Fibroblast of the aortic adventitia (primary cell): ENCODE results near the gene SLC9A1. TPM values are rescaled to one million over a fixed set of nuclear protein-coding genes. Genes with fewer than 3 reads are reported as not detected.

Experiments
- DNase-seq: peaks from one replicate; pipeline ENCODE4 v3.0.0-alpha.2; 2010; ENCODE audit warnings: low read depth
- H3K4me3 ChIP-seq: 2 replicates; pipeline ENCODE4 v1.5.1; 2011; ENCODE audit warnings: low read depth, mild to moderate bottlenecking, control low read depth, low read length, moderate library complexity
- total RNA-seq: library from RNA; depleted of rRNA; stranded (reverse); fragments of >200 nt; gene quantifications from 2 replicates; pipeline ENCODE4 v1.2.3, GENCODE V29; 2012; ENCODE audit warnings: low replicate concordance
- TF ChIP-seq, protein P1 (sequence below): IDR thresholded peaks from 2 replicates; pipeline ENCODE4 v1.5.1; 2011; ENCODE audit warnings: mild to moderate bottlenecking, low read length, control low read depth, inconsistent platforms; ENCODE audit not compliant: insufficient read depth

SLC9A1 gene
- total RNA-seq, 1 donor, result 7.4 TPM

DNA sequence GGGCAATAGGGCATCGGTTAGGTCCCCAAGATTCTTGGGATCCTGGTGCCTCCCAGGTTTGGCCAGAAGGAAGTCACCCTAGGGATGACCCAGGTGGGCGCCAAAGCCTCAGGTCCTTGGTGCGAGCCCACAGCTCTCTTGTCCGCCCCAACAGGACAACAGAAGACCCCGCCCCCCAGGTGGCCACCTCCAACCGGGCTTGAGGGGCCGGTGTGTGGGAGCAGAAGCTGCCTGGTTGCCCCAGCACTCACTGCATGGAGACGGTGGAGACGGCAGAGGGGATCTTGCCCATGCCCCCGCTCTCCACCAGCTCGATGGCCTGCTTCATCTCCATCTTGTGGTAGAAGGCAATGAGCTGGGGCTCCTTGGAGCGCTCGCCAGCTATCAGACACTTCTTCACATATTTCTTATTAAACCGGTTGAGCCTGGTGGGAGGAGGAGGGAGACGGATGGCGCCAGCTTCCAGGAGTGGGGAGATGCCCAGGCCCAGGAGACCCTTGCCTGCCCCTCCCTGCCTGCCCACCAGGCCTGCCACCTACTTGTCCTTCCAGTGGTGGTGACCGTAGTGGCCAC, 52.7 kb downstream of the SLC9A1 start:
- TF ChIP-seq, protein P1, sequence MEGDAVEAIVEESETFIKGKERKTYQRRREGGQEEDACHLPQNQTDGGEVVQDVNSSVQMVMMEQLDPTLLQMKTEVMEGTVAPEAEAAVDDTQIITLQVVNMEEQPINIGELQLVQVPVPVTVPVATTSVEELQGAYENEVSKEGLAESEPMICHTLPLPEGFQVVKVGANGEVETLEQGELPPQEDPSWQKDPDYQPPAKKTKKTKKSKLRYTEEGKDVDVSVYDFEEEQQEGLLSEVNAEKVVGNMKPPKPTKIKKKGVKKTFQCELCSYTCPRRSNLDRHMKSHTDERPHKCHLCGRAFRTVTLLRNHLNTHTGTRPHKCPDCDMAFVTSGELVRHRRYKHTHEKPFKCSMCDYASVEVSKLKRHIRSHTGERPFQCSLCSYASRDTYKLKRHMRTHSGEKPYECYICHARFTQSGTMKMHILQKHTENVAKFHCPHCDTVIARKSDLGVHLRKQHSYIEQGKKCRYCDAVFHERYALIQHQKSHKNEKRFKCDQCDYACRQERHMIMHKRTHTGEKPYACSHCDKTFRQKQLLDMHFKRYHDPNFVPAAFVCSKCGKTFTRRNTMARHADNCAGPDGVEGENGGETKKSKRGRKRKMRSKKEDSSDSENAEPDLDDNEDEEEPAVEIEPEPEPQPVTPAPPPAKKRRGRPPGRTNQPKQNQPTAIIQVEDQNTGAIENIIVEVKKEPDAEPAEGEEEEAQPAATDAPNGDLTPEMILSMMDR, result no peak
- no peak for DNase-seq
- H3K4me3 ChIP-seq, result no peak overlapping the region

DNA sequence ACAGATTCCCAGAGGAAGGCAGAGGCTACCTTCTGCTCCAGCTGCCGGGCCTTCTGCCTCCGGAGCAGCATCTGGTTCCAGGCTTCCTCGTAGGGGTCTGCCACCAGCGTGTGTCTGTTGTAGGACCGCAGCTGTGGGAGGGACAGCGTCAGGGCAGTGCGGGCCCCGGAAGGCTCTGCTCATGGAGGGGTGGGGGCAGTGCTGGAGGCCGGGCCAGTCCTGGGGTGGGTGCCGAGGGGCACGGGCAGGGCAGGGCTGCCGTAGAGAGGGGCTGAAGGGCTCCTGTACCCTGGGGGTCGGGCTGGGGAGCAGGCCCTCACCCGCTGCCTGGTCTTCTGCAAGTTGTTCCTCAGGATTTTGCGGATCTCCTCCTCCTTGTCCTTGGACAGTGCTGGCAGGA, 53.2 kb downstream of the SLC9A1 start:
- TF ChIP-seq, protein P1, result no peak
- no peak overlapping the region for H3K4me3 ChIP-seq
- no peak for DNase-seq

DNA sequence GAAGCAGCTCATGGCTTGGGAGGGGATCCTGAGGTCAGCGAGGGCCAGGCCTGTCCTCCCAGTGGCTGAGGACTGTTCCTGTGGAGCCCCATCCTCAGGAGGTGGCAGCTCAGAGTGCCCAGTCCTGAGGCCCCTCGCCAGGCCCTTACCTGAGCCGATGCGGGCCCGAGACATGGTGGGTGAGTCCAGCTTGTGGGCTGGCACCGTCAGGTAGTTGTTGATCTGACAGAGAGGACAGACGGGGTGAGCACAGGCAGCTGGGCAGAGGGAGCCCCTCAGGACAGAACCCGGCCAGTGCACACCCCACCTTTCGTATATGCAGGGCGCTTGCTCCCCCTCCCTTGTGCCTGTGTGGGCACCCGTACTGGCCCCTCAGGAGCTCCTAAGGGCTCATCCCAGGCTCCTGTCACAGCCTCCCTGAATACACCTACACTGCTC, 53.9 kb downstream of the SLC9A1 start:
- TF ChIP-seq, protein P1, result no peak
- no peak for DNase-seq
- H3K4me3 ChIP-seq, result no peak overlapping the region

DNA sequence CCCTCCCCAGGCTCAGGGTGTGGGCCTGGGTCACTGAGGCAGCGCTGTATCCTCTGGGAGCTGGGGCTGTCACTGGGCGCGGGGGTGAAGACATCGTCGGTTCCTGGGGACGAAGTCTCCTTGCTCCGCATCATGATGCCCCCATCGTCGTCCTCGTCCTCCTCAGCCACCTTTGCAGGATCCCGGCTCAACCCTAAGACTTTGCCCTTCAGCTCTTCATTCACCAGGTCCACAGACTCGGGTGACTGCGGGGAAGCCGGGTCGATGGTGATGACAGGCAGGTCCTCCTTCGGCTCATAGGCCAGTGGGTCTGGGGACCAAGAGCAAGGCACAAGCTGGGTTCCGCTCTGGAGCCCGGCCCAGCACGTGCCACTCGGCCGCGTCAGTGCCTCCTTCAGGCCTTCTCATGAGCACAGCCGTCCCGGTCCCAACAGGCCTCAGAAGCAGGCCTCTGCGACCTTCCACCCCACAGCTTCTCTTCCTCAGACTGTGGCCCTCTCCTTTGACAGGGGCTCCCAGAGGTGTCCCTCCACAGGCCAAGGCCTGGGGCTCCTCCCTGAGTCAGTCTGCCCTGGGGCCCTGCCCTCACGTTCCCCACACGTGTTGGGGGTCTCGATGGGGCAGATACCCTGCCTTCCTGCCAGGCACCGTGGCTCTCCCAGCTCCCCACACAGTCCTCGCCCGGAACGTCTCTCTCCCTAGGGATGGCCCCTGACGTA, 54.4 kb downstream of the SLC9A1 start:
- DNase-seq, result no peak
- TF ChIP-seq, protein P1, result no peak
- H3K4me3 ChIP-seq, result no peak overlapping the region

DNA sequence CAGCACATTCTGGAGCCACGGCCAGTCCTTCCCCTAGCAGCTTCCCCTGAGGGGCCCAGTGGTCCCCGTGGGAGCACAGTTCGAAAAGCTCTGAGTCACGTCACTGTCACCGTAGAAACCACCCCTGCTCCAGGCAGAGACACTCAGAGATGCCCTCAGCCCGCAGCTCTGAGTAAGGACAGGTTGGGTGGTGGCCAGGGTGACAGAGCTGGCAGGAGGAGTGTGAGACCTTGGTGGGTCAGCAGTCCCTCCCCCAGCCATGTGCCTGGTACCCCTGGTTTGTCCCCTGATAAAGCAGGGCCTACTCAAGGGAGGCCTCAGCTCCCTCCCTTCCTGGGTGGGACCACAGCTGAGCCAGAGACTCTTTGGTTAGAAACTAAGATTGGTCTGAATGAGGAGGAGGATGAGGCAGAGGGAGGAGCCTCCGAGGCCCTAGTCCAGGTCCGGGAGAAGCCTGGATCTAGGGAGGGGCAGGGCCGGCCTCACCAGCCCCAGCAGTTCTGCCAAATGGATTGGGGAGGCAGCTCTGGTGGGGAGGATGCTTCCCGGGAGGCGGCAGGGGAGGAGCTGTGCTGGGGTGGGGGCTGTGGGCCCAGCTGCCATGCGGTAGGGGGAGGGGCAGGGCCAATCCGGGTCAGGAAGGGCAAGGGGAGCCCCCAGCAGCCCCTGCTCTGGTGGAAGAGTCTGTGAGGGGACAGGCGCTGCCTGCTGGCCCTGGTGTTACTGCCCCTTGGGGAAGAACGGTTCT, 55.2 kb downstream of the SLC9A1 start:
- no peak overlapping the region for H3K4me3 ChIP-seq
- DNase-seq, result peak; percentile 89
- TF ChIP-seq, protein P1, result no peak

DNA sequence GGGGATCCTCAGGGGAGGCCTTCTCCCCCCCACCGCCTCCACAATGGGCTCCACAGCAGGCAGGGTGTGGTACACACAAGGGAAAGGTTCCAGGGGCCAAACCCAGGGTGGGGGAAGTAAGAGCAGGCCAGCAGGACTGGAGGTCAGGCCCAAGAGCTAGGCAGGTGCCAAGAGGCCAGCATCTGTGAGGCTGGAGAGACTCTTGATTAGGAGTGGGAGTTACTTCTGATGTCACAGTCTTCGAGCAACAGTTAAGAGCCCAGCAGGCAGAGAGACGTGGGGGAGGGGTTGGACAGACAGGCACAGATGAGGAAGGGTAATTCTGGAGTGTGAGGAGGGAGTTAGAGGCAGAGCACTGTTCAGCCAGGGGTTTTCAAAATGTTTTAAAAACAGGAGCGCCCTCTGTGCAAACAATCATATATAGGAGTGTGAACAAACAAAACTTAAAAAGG, 55.8 kb downstream of the SLC9A1 start:
- TF ChIP-seq, protein P1, result no peak
- DNase-seq, result peak; percentile 85
- H3K4me3 ChIP-seq, result no peak overlapping the region
